ENCODE measurements around the gene ZC2HC1C. TPM values are rescaled to one million over a fixed set of nuclear protein-coding genes. Genes with fewer than 3 reads are reported as not detected.

Gene ZC2HC1C
- polyA plus RNA-seq, 2 of the 4 experiments (the other 2 are of a cell fraction) = 2.7 to 3.9 TPM

GRCh38 chr14:75119056-75119455 is 49.6 kb downstream of the ZC2HC1C start:
- FAIRE-seq (no peak), DNase-seq (ENCODE audit: low read depth in 1 of 2, low spot score in 1 of 2) (no peak), ATAC-seq (no peak)
- H3K4me1 ChIP-seq = peaks cover 33% of the 10 kb centered on the region
- no peak overlapping the region for H3K27ac ChIP-seq
- CTCF ChIA-PET = interaction anchor here (1.2 kb wide), 1 partner anchor 31 kb away, joined by 4 read pairs; no protein-coding TSS in a partner anchor
- TF ChIP-seq ZFP36 (IDR thresholded peaks at IDR 0.05; ENCODE audit: borderline replicate concordance, partially characterized antibody) = no peak
- TF ChIP-seq KDM5A (IDR thresholded peaks at IDR 0.05) = no peak
- TF ChIP-seq FOSL2 (IDR thresholded peaks at IDR 0.05) = no peak
- TF ChIP-seq FOSL2 (CRISPR knock-in tag; IDR thresholded peaks at IDR 0.05) = no peak
- TF ChIP-seq MAZ (IDR thresholded peaks at IDR 0.05; ENCODE audit: borderline replicate concordance, low read depth, low read length) = no peak
- TF ChIP-seq RCOR1 (IDR thresholded peaks at IDR 0.05; ENCODE audit: low read depth, low read length) = no peak
- TF ChIP-seq POLR2A (IDR thresholded peaks at IDR 0.05; ENCODE audit: low read length) = no peak
- no peak for TF ChIP-seq HOXA7 (CRISPR knock-in tag; IDR thresholded peaks at IDR 0.05)
- no peak for TF ChIP-seq HMGXB4 (CRISPR knock-in tag; IDR thresholded peaks at IDR 0.05; ENCODE audit: borderline replicate concordance)
- no peak for TF ChIP-seq NFE2L2 (conservative IDR thresholded peaks at IDR 0.05; ENCODE audit: low read length)
- H3K9me3 ChIP-seq = no peaks in the 10 kb centered on the region
- 84% methylated on average over 2 of the region's 2 CpGs for WGBS (ENCODE audit: missing lambda C conversion rate)
- no peak overlapping the region for H3K4me2 ChIP-seq
- no peak overlapping the region for H3K4me3 ChIP-seq
- POLR2A ChIA-PET = no interaction called here

- FAIRE-seq (no peak), ATAC-seq (peak in 1 of 2 experiments; percentile 40; a peak in 1 of 6 replicates), DNase-seq (ENCODE audit: low read depth in 1 of 2, low spot score in 1 of 2) (peak in 1 of 2 experiments; percentile 44)
- WGBS (ENCODE audit: missing lambda C conversion rate) = 42% methylated on average over 3 of the region's 3 CpGs
- Histone ChIP-seq H3K4me2 (peak overlapping the region; percentile 54), H3K4me1 (peaks cover 49% of the 10 kb centered on the region), H3K27ac (peak overlapping the region in 1 of 2 experiments; percentile 45; a peak in 2 of 6 replicates), H3K4me3 (no peak overlapping the region), H3K9me3 (no peaks in the 10 kb centered on the region)
- TF ChIP-seq NFE2L2 (conservative IDR thresholded peaks at IDR 0.05; ENCODE audit: low read length) (no peak), HES2 (IDR thresholded peaks at IDR 0.05) (no peak), PBX3 (IDR thresholded peaks at IDR 0.05) (no peak), PHF8 (IDR thresholded peaks at IDR 0.05; ENCODE audit: borderline replicate concordance, low read depth) (no peak), E2F6 (IDR thresholded peaks at IDR 0.05; ENCODE audit: borderline replicate concordance, low read depth) (no peak), ZFP36 (IDR thresholded peaks at IDR 0.05; ENCODE audit: borderline replicate concordance, partially characterized antibody) (no peak), MAFK (IDR thresholded peaks at IDR 0.05; ENCODE audit: partially characterized antibody) (no peak), FOXS1 (CRISPR knock-in tag; IDR thresholded peaks at IDR 0.05) (no peak), TFCP2L1 (CRISPR knock-in tag; IDR thresholded peaks at IDR 0.05) (no peak), HOXA7 (CRISPR knock-in tag; IDR thresholded peaks at IDR 0.05) (no peak), EHF (CRISPR knock-in tag; IDR thresholded peaks at IDR 0.05) (no peak), RAD21 (conservative IDR thresholded peaks at IDR 0.05 in 1 of 2, IDR thresholded peaks at IDR 0.05 in 1 of 2) (no peak), KDM1A (IDR thresholded peaks at IDR 0.05; ENCODE audit: low read depth) (no peak), REST (IDR thresholded peaks at IDR 0.05) (no peak), RARB (CRISPR knock-in tag; IDR thresholded peaks at IDR 0.05) (no peak)
- POLR2A ChIA-PET = no interaction called here
- CTCF ChIA-PET = interaction anchor here (0.5 to 1.3 kb wide), 2 partner anchors 11 to 252 kb away, joined by 4 to 5 read pairs; no protein-coding TSS in a partner anchor
These were observed 51.3 kb downstream of the ZC2HC1C start for GRCh38 chr14:75120541-75121291.
